ENCODE results near the gene PTGES2. TPM values are rescaled to one million over a fixed set of nuclear protein-coding genes. Genes with fewer than 3 reads are reported as not detected.

PTGES2 gene
- total and polyA plus RNA-seq, 9 of the 15 experiments (the other 6 are each of a cell fraction or from before 2014, with no cell fraction given): 2.4 to 196 (median 90.1) TPM

- TF ChIP-seq ZNF407 (IDR thresholded peaks at IDR 0.05; ENCODE audit: low read depth) (no peak), GATA2 (CRISPR knock-in tag; IDR thresholded peaks at IDR 0.05) (peak; percentile 37; the same call in 1 of the 2 replicates), DDX20 (tag; IDR thresholded peaks at IDR 0.05; ENCODE audit: low read depth) (no peak), POLR2G (IDR thresholded peaks at IDR 0.05; ENCODE audit: low read depth, low read length) (peak; percentile 52), CTBP1 (IDR thresholded peaks at IDR 0.05; ENCODE audit: borderline replicate concordance) (peak; percentile 75; the same call in 1 of the 2 replicates), MEIS2 (IDR thresholded peaks at IDR 0.05; ENCODE audit: partially characterized antibody) (peak; percentile 97)
- TF ChIP-seq, protein P1, sequence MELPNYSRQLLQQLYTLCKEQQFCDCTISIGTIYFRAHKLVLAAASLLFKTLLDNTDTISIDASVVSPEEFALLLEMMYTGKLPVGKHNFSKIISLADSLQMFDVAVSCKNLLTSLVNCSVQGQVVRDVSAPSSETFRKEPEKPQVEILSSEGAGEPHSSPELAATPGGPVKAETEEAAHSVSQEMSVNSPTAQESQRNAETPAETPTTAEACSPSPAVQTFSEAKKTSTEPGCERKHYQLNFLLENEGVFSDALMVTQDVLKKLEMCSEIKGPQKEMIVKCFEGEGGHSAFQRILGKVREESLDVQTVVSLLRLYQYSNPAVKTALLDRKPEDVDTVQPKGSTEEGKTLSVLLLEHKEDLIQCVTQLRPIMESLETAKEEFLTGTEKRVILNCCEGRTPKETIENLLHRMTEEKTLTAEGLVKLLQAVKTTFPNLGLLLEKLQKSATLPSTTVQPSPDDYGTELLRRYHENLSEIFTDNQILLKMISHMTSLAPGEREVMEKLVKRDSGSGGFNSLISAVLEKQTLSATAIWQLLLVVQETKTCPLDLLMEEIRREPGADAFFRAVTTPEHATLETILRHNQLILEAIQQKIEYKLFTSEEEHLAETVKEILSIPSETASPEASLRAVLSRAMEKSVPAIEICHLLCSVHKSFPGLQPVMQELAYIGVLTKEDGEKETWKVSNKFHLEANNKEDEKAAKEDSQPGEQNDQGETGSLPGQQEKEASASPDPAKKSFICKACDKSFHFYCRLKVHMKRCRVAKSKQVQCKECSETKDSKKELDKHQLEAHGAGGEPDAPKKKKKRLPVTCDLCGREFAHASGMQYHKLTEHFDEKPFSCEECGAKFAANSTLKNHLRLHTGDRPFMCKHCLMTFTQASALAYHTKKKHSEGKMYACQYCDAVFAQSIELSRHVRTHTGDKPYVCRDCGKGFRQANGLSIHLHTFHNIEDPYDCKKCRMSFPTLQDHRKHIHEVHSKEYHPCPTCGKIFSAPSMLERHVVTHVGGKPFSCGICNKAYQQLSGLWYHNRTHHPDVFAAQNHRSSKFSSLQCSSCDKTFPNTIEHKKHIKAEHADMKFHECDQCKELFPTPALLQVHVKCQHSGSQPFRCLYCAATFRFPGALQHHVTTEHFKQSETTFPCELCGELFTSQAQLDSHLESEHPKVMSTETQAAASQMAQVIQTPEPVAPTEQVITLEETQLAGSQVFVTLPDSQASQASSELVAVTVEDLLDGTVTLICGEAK (IDR thresholded peaks at IDR 0.05): peak; percentile 12; the same call in 1 of the 2 replicates
- TF ChIP-seq, protein P1 (CRISPR knock-in tag; IDR thresholded peaks at IDR 0.05): no peak
Measured at GRCh38 chr9:128099231-128099931, 28.1 kb downstream of the PTGES2 start (continued).
